ENCODE results near the gene AGMO. TPM values are rescaled to one million over a fixed set of nuclear protein-coding genes. Genes with fewer than 3 reads are reported as not detected.

AGMO gene
- total and polyA plus RNA-seq, 2 experiments from 2014 or later, result 0.42 to 0.55 TPM

DNA sequence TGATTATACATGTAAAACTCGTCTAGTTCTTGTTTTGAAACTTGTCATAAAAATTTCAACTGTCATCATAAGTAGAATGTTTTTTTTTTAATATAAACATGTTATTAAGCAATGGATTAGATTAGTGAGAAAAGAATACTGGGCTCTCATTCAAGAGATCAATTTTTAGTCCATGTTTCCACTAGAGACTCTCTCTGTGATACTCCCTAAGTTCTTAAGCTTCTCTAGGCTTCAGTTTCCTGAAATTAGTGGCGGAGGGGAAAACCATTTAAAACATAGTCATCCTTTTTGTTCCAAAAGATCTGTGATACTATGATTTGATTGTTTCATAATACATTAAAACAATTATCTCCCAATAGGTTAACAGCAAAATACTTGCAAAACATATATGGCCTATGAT lies 142.2 kb downstream of the AGMO start:
- DNase-seq (ENCODE audit: low spot score), result no peak
- H3K79me2 ChIP-seq (replicated peaks; ENCODE audit: insufficient read depth), result no peaks in the 10 kb centered on the region
- no peak overlapping the region for H3K4me3 Mint-ChIP-seq
- no peaks in the 10 kb centered on the region for H3K4me1 ChIP-seq (ENCODE audit: insufficient read depth)
- no peak overlapping the region for H3K27ac ChIP-seq (ENCODE audit: low read depth)
- H2AFZ ChIP-seq, result no peak overlapping the region
- no peak for TF ChIP-seq EZH2 (IDR thresholded peaks at IDR 0.05; ENCODE audit: low read depth, unreplicated experiment)
- TF ChIP-seq, protein P1, sequence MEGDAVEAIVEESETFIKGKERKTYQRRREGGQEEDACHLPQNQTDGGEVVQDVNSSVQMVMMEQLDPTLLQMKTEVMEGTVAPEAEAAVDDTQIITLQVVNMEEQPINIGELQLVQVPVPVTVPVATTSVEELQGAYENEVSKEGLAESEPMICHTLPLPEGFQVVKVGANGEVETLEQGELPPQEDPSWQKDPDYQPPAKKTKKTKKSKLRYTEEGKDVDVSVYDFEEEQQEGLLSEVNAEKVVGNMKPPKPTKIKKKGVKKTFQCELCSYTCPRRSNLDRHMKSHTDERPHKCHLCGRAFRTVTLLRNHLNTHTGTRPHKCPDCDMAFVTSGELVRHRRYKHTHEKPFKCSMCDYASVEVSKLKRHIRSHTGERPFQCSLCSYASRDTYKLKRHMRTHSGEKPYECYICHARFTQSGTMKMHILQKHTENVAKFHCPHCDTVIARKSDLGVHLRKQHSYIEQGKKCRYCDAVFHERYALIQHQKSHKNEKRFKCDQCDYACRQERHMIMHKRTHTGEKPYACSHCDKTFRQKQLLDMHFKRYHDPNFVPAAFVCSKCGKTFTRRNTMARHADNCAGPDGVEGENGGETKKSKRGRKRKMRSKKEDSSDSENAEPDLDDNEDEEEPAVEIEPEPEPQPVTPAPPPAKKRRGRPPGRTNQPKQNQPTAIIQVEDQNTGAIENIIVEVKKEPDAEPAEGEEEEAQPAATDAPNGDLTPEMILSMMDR (conservative IDR thresholded peaks at IDR 0.05; ENCODE audit: low read depth in 2 of 2), result no peak
- TF ChIP-seq JUNB (IDR thresholded peaks at IDR 0.05; ENCODE audit: unreplicated experiment), result no peak
- TF ChIP-seq CREB1 (CRISPR knock-in tag; IDR thresholded peaks at IDR 0.05; ENCODE audit: low read depth), result no peak
- no peak for TF ChIP-seq NANOG (IDR thresholded peaks at IDR 0.05; ENCODE audit: borderline replicate concordance)
- no peak for TF ChIP-seq ZNF114 (CRISPR knock-in tag; IDR thresholded peaks at IDR 0.05)
- TF ChIP-seq ZNF331 (CRISPR knock-in tag; IDR thresholded peaks at IDR 0.05; ENCODE audit: low read depth), result no peak
- no peak for TF ChIP-seq POLR2AphosphoS5 (IDR thresholded peaks at IDR 0.05; ENCODE audit: low read depth)
- TF ChIP-seq, protein P2, sequence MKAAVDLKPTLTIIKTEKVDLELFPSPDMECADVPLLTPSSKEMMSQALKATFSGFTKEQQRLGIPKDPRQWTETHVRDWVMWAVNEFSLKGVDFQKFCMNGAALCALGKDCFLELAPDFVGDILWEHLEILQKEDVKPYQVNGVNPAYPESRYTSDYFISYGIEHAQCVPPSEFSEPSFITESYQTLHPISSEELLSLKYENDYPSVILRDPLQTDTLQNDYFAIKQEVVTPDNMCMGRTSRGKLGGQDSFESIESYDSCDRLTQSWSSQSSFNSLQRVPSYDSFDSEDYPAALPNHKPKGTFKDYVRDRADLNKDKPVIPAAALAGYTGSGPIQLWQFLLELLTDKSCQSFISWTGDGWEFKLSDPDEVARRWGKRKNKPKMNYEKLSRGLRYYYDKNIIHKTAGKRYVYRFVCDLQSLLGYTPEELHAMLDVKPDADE (IDR thresholded peaks at IDR 0.05), result no peak
- TF ChIP-seq, protein P3, sequence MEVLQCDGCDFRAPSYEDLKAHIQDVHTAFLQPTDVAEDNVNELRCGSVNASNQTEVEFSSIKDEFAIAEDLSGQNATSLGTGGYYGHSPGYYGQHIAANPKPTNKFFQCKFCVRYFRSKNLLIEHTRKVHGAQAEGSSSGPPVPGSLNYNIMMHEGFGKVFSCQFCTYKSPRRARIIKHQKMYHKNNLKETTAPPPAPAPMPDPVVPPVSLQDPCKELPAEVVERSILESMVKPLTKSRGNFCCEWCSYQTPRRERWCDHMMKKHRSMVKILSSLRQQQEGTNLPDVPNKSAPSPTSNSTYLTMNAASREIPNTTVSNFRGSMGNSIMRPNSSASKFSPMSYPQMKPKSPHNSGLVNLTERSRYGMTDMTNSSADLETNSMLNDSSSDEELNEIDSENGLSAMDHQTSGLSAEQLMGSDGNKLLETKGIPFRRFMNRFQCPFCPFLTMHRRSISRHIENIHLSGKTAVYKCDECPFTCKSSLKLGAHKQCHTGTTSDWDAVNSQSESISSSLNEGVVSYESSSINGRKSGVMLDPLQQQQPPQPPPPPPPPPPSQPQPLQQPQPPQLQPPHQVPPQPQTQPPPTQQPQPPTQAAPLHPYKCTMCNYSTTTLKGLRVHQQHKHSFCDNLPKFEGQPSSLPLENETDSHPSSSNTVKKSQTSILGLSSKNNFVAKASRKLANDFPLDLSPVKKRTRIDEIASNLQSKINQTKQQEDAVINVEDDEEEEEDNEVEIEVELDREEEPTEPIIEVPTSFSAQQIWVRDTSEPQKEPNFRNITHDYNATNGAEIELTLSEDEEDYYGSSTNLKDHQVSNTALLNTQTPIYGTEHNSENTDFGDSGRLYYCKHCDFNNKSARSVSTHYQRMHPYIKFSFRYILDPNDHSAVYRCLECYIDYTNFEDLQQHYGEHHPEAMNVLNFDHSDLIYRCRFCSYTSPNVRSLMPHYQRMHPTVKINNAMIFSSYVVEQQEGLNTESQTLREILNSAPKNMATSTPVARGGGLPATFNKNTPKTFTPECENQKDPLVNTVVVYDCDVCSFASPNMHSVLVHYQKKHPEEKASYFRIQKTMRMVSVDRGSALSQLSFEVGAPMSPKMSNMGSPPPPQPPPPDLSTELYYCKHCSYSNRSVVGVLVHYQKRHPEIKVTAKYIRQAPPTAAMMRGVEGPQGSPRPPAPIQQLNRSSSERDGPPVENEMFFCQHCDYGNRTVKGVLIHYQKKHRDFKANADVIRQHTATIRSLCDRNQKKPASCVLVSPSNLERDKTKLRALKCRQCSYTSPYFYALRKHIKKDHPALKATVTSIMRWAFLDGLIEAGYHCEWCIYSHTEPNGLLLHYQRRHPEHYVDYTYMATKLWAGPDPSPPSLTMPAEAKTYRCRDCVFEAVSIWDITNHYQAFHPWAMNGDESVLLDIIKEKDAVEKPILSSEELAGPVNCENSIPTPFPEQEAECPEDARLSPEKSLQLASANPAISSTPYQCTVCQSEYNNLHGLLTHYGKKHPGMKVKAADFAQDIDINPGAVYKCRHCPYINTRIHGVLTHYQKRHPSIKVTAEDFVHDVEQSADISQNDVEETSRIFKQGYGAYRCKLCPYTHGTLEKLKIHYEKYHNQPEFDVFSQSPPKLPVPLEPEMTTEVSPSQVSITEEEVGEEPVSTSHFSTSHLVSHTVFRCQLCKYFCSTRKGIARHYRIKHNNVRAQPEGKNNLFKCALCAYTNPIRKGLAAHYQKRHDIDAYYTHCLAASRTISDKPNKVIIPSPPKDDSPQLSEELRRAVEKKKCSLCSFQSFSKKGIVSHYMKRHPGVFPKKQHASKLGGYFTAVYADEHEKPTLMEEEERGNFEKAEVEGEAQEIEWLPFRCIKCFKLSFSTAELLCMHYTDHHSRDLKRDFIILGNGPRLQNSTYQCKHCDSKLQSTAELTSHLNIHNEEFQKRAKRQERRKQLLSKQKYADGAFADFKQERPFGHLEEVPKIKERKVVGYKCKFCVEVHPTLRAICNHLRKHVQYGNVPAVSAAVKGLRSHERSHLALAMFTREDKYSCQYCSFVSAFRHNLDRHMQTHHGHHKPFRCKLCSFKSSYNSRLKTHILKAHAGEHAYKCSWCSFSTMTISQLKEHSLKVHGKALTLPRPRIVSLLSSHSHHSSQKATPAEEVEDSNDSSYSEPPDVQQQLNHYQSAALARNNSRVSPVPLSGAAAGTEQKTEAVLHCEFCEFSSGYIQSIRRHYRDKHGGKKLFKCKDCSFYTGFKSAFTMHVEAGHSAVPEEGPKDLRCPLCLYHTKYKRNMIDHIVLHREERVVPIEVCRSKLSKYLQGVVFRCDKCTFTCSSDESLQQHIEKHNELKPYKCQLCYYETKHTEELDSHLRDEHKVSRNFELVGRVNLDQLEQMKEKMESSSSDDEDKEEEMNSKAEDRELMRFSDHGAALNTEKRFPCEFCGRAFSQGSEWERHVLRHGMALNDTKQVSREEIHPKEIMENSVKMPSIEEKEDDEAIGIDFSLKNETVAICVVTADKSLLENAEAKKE (CRISPR knock-in tag; IDR thresholded peaks at IDR 0.05), result no peak
- TF ChIP-seq STAT1 (IDR thresholded peaks at IDR 0.05; ENCODE audit: unreplicated experiment), result no peak
- TF ChIP-seq EZH2phosphoT487 (IDR thresholded peaks at IDR 0.05; ENCODE audit: unreplicated experiment), result no peak
- TF ChIP-seq, protein P4, sequence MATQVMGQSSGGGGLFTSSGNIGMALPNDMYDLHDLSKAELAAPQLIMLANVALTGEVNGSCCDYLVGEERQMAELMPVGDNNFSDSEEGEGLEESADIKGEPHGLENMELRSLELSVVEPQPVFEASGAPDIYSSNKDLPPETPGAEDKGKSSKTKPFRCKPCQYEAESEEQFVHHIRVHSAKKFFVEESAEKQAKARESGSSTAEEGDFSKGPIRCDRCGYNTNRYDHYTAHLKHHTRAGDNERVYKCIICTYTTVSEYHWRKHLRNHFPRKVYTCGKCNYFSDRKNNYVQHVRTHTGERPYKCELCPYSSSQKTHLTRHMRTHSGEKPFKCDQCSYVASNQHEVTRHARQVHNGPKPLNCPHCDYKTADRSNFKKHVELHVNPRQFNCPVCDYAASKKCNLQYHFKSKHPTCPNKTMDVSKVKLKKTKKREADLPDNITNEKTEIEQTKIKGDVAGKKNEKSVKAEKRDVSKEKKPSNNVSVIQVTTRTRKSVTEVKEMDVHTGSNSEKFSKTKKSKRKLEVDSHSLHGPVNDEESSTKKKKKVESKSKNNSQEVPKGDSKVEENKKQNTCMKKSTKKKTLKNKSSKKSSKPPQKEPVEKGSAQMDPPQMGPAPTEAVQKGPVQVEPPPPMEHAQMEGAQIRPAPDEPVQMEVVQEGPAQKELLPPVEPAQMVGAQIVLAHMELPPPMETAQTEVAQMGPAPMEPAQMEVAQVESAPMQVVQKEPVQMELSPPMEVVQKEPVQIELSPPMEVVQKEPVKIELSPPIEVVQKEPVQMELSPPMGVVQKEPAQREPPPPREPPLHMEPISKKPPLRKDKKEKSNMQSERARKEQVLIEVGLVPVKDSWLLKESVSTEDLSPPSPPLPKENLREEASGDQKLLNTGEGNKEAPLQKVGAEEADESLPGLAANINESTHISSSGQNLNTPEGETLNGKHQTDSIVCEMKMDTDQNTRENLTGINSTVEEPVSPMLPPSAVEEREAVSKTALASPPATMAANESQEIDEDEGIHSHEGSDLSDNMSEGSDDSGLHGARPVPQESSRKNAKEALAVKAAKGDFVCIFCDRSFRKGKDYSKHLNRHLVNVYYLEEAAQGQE (IDR thresholded peaks at IDR 0.05; ENCODE audit: unreplicated experiment), result no peak
- 0 out of 2 replicates have a peak, but pooled peaks cover 4% of the 10 kb centered on the region for H3K9me2 ChIP-seq (ENCODE audit: insufficient read depth)
- no peaks in the 10 kb centered on the region for H4K20me1 ChIP-seq (replicated peaks; ENCODE audit: insufficient read depth)
- ATAC-seq, result no peak
- H3K4me2 ChIP-seq, result no peak overlapping the region
- H3K36me3 Mint-ChIP-seq (ENCODE audit: low read depth), result no peaks in the 10 kb centered on the region; the same call in 2 of the 3 replicates
- H3K27me3 Mint-ChIP-seq (ENCODE audit: insufficient read depth, low read depth, poor library complexity), result no peaks in the 10 kb centered on the region
- no peaks in the 10 kb centered on the region for H3F3A ChIP-seq (replicated peaks; ENCODE audit: low read depth)
- H3K36me3 ChIP-seq (ENCODE audit: insufficient read depth), result no peaks in the 10 kb centered on the region
- no peak overlapping the region for H3K27ac Mint-ChIP-seq
- H3K4me1 Mint-ChIP-seq, result no peaks in the 10 kb centered on the region; the same call in 2 of the 3 replicates
- no peaks in the 10 kb centered on the region for H3K27me3 ChIP-seq (ENCODE audit: insufficient read depth)
- peaks cover 6% of the 10 kb centered on the region; the same call in 1 of the 3 replicates for H3K9me3 Mint-ChIP-seq
- no peak overlapping the region for H3K4me3 ChIP-seq
